Neutrophil (primary cell): ENCODE measurements around the gene CAPZA1.

Experiments
- H3K27ac ChIP-seq: fragments of 200-600 bp; sonication (generic); 2 replicates; pipeline ENCODE4 v1.5.1; 2016; ENCODE audit warnings: mild to moderate bottlenecking, moderate library complexity
- H3K27me3 ChIP-seq: fragments of 200-600 bp; sonication (generic); 2 replicates; pipeline ENCODE4 v1.6.0; 2016; ENCODE audit warnings: mild to moderate bottlenecking
- H3K36me3 ChIP-seq: fragments of 200-600 bp; sonication (generic); 2 replicates; pipeline ENCODE4 v1.5.1; 2017
- H3K4me1 ChIP-seq, 2 experiments: fragments of 200-600 bp in 1 of 2; sonication (generic) in 1 of 2; 1 replicate in 1 of 2; 2 replicates in 1 of 2; pipeline versions ENCODE4 v1.5.1 to v1.6.1; 2013 to 2016; ENCODE audit warnings: low read depth in 1 of 2, low read length in 1 of 2, mild to moderate bottlenecking in 1 of 2, moderate library complexity in 1 of 2; ENCODE audit not compliant: control insufficient read depth in 1 of 2, insufficient read depth in 1 of 2
- H3K4me3 ChIP-seq, 2 experiments: fragments of 200-600 bp in 1 of 2; sonication (generic) in 1 of 2; 1 replicate in 1 of 2; 2 replicates in 1 of 2; pipeline ENCODE4 v1.5.1; 2013 to 2016; ENCODE audit warnings: low read depth in 1 of 2, low read length in 1 of 2, mild to moderate bottlenecking in 1 of 2, moderate library complexity in 1 of 2
- H3K9me3 ChIP-seq: fragments of 200-600 bp; sonication (generic); 2 replicates; pipeline ENCODE4 v1.5.1; 2016
- CTCF ChIP-seq: fragments of 200-600 bp; sonication (generic); IDR thresholded peaks from 2 replicates; pipeline ENCODE4 v1.5.1; 2016; ENCODE audit warnings: antibody characterized with exemption

Gene CAPZA1

GRCh38 chr1:112674440-112674985, 54.9 kb downstream of the CAPZA1 start, which contains the start of gene MOV10:
MOV10 (plus strand) TSS chr1:112674659; CDS start chr1:112674913, 254 bp downstream.
- peak within 1 kb of the TSS; percentile 72 for H3K27ac ChIP-seq
- TF ChIP-seq CTCF: no peak
- H3K27me3 ChIP-seq: peaks cover 23% of the 10 kb centered on the region
- peak within 1 kb of the TSS; percentile 75 to 85 for H3K4me3 ChIP-seq
- peaks cover 37% of the 10 kb centered on the region for H3K36me3 ChIP-seq
- no peaks in the 10 kb centered on the region for H3K9me3 ChIP-seq
- peaks cover 18 to 21% of the 10 kb centered on the region in 2 experiments for H3K4me1 ChIP-seq

- H3K4me3 ChIP-seq: peak overlapping the region; percentile 75 to 85
- peak; percentile 11 for TF ChIP-seq CTCF
- peaks cover 30% of the 10 kb centered on the region for H3K36me3 ChIP-seq
- H3K9me3 ChIP-seq: no peaks in the 10 kb centered on the region
- H3K4me1 ChIP-seq: peaks cover 18 to 21% of the 10 kb centered on the region in 2 experiments
- H3K27me3 ChIP-seq: peaks cover 23% of the 10 kb centered on the region
- H3K27ac ChIP-seq: peak overlapping the region; percentile 72
Measured at GRCh38 chr1:112674986-112675727, 55.5 kb downstream of the CAPZA1 start.

- H3K36me3 ChIP-seq: peaks cover 24% of the 10 kb centered on the region
- no peak overlapping the region for H3K27ac ChIP-seq
- H3K4me1 ChIP-seq: peaks cover 18 to 21% of the 10 kb centered on the region in 2 experiments
- H3K27me3 ChIP-seq: peaks cover 23% of the 10 kb centered on the region
- no peak for TF ChIP-seq CTCF
- no peaks in the 10 kb centered on the region for H3K9me3 ChIP-seq
- H3K4me3 ChIP-seq: peak overlapping the region; percentile 75 to 85
Measured at GRCh38 chr1:112675728-112676381, 56.2 kb downstream of the CAPZA1 start.

- no peak overlapping the region for H3K27ac ChIP-seq
- no peak for TF ChIP-seq CTCF
- peaks cover 23% of the 10 kb centered on the region for H3K27me3 ChIP-seq
- no peak overlapping the region for H3K4me3 ChIP-seq
- peaks cover 17% of the 10 kb centered on the region for H3K36me3 ChIP-seq
- no peaks in the 10 kb centered on the region for H3K9me3 ChIP-seq
- H3K4me1 ChIP-seq: peaks cover 18 to 21% of the 10 kb centered on the region in 2 experiments
Measured at GRCh38 chr1:112676543-112676942, 56.9 kb downstream of the CAPZA1 start.

GRCh38 chr1:112677501-112677900, 57.9 kb downstream of the CAPZA1 start:
- peaks cover 23% of the 10 kb centered on the region for H3K27me3 ChIP-seq
- H3K4me1 ChIP-seq: peaks cover 18 to 21% of the 10 kb centered on the region in 2 experiments
- no peaks in the 10 kb centered on the region for H3K9me3 ChIP-seq
- no peak for TF ChIP-seq CTCF
- no peak overlapping the region for H3K4me3 ChIP-seq
- H3K27ac ChIP-seq: no peak overlapping the region
- peaks cover 7% of the 10 kb centered on the region for H3K36me3 ChIP-seq
